ENCODE data around the gene SLC43A3.

DNA sequence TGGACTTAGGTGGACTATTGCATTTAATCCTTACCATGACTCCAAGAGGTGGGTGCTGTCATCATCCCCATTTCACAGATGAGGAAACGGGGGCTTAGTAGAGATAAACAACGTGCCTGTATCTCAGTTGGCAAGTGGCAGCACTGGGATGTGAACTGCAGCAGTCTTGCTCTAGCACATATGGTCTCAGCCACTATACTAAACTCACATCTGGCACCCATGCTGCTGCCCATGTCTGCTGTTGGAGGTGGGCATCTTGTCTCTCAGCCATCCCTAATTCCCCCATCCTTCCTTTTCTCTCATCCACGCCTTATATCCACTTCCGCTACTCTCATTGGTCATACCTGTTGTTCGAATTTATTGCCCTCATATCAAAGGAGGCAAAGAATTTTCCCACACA, 49.8 kb downstream of the SLC43A3 start:
- TF ChIP-seq, protein P1, sequence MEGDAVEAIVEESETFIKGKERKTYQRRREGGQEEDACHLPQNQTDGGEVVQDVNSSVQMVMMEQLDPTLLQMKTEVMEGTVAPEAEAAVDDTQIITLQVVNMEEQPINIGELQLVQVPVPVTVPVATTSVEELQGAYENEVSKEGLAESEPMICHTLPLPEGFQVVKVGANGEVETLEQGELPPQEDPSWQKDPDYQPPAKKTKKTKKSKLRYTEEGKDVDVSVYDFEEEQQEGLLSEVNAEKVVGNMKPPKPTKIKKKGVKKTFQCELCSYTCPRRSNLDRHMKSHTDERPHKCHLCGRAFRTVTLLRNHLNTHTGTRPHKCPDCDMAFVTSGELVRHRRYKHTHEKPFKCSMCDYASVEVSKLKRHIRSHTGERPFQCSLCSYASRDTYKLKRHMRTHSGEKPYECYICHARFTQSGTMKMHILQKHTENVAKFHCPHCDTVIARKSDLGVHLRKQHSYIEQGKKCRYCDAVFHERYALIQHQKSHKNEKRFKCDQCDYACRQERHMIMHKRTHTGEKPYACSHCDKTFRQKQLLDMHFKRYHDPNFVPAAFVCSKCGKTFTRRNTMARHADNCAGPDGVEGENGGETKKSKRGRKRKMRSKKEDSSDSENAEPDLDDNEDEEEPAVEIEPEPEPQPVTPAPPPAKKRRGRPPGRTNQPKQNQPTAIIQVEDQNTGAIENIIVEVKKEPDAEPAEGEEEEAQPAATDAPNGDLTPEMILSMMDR (conservative IDR thresholded peaks at IDR 0.05; ENCODE audit: low read depth, low read length): no peak
- TF ChIP-seq, protein P2, sequence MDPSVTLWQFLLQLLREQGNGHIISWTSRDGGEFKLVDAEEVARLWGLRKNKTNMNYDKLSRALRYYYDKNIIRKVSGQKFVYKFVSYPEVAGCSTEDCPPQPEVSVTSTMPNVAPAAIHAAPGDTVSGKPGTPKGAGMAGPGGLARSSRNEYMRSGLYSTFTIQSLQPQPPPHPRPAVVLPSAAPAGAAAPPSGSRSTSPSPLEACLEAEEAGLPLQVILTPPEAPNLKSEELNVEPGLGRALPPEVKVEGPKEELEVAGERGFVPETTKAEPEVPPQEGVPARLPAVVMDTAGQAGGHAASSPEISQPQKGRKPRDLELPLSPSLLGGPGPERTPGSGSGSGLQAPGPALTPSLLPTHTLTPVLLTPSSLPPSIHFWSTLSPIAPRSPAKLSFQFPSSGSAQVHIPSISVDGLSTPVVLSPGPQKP (IDR thresholded peaks at IDR 0.05; ENCODE audit: borderline replicate concordance, low read depth, low read length): no peak

All from IMR-90 (cell line).